H1 (cell line): ENCODE results near the gene IL1RAP. TPM values are rescaled to one million over a fixed set of nuclear protein-coding genes. Genes with fewer than 3 reads are reported as not detected.

Experiments
- CTCF ChIA-PET: fragments of 300-600 bp; sonication (Branson Sonifier 250); formaldehyde crosslinking; loops from one replicate; lab custom pipeline; 2021; ENCODE audit not compliant: partially characterized antibody; lab: Charles Lee
- POLR2A ChIA-PET: fragments of 300-600 bp; sonication (Branson Sonifier 250); formaldehyde crosslinking; loops from one replicate; lab custom pipeline; 2021; ENCODE audit warnings: inconsistent platforms; ENCODE audit not compliant: partially characterized antibody; lab: Charles Lee
- DNase-seq, 2 experiments: peaks; one replicate each; pipeline versions ENCODE4 v3.0.0 to v3.0.0-alpha.2; 2010 to 2022; ENCODE audit warnings: low spot score in 2 of 2, low read depth in 1 of 2, mixed read lengths in 1 of 2
- FAIRE-seq: peaks from 2 replicates; lab custom pipeline; 2011; peaks lifted over from hg19 to GRCh38; lab: Jason Lieb, UNC
- H2AFZ ChIP-seq: 2 replicates; pipeline ENCODE4 v1.8.1; 2012; ENCODE audit warnings: low read length, inconsistent platforms
- H2AK5ac ChIP-seq: 2 replicates; pipeline ENCODE4 v1.6.1; 2013; ENCODE audit warnings: low read depth, low read length
- H2BK120ac ChIP-seq: replicated peaks from 2 replicates; pipeline ENCODE3; 2013; ENCODE audit warnings: low read depth, low read length, inconsistent platforms
- H2BK12ac ChIP-seq: 2 replicates; pipeline ENCODE4 v1.6.1; 2013; ENCODE audit warnings: low read depth, low read length
- H2BK15ac ChIP-seq: 2 replicates; pipeline ENCODE4 v1.6.1; 2013; ENCODE audit warnings: low read length
- H2BK20ac ChIP-seq: 2 replicates; pipeline ENCODE4 v1.6.1; 2013; ENCODE audit warnings: low read length
- H2BK5ac ChIP-seq: 2 replicates; pipeline ENCODE4 v1.6.1; 2013; ENCODE audit warnings: low read depth, low read length
- H3K14ac ChIP-seq: 2 replicates; pipeline ENCODE4 v1.6.1; 2013; ENCODE audit warnings: inconsistent platforms; ENCODE audit not compliant: insufficient read length
- H3K18ac ChIP-seq: 2 replicates; pipeline ENCODE4 v1.6.1; 2013; ENCODE audit warnings: low read length; ENCODE audit errors: extremely low read depth
- H3K23ac ChIP-seq: 2 replicates; pipeline ENCODE4 v1.6.1; 2013; ENCODE audit warnings: inconsistent platforms; ENCODE audit not compliant: insufficient read length
- H3K23me2 ChIP-seq: 2 replicates; pipeline ENCODE4 v1.6.1; 2013; ENCODE audit warnings: low read depth, low read length
- H3K27ac ChIP-seq: 2 replicates; pipeline ENCODE4 v1.6.1; 2011; ENCODE audit warnings: low read depth, low read length, inconsistent platforms
- H3K27me3 ChIP-seq, 4 experiments: replicated peaks in 1 of 4; 1 replicate in 1 of 4; 2 replicates in 3 of 4; pipeline versions ENCODE4 v1.6.1 to v1.8.1; 2011 to 2013; ENCODE audit warnings: low read length in 3 of 4, mild to moderate bottlenecking in 3 of 4, inconsistent platforms in 2 of 4, mixed read lengths in 2 of 4, moderate library complexity in 1 of 4; ENCODE audit not compliant: control insufficient read depth in 3 of 4, insufficient read depth in 3 of 4; ENCODE audit errors: extremely low read depth in 1 of 4
- H3K36me3 ChIP-seq, 4 experiments: 2 replicates each; pipeline versions ENCODE4 v1.6.1 to v1.8.1; 2011 to 2013; ENCODE audit warnings: mild to moderate bottlenecking in 4 of 4, low read length in 3 of 4, moderate library complexity in 2 of 4, control low read depth in 1 of 4, inconsistent platforms in 1 of 4; ENCODE audit not compliant: insufficient read depth in 4 of 4, control insufficient read depth in 2 of 4
- H3K4ac ChIP-seq: replicated peaks from 2 replicates; pipeline ENCODE3; 2013; ENCODE audit warnings: low read length, low read depth, mixed read lengths, inconsistent platforms; ENCODE audit not compliant: insufficient read length
- H3K4me1 ChIP-seq, 4 experiments: replicated peaks in 1 of 4; 1 replicate in 1 of 4; 2 replicates in 3 of 4; pipeline versions ENCODE4 v1.6.1 to v1.8.1; 2011 to 2013; ENCODE audit warnings: low read length in 3 of 4, inconsistent platforms in 2 of 4, mixed read lengths in 1 of 4; ENCODE audit not compliant: insufficient read depth in 4 of 4, control insufficient read depth in 3 of 4
- H3K4me2 ChIP-seq, 2 experiments: 2 replicates each; pipeline versions ENCODE4 v1.6.1 to v1.8.1; 2011 to 2013; ENCODE audit warnings: low read depth in 2 of 2, low read length in 2 of 2, control low read depth in 1 of 2, inconsistent platforms in 1 of 2, mild to moderate bottlenecking in 1 of 2; ENCODE audit not compliant: insufficient read depth in 1 of 2
- H3K4me3 ChIP-seq, 4 experiments: fragments of 200-600, 300-600 bp in 1 of 4; sonication (generic), shearing (Covaris generic), sonication (Bioruptor Twin) in 1 of 4; 2 replicates each; pipeline versions ENCODE4 v1.5.1 to v1.8.1; 2011 to 2016; ENCODE audit warnings: low read length in 4 of 4, low read depth in 3 of 4, control low read depth in 2 of 4, inconsistent platforms in 2 of 4, mild to moderate bottlenecking in 2 of 4, mixed read lengths in 1 of 4, moderate library complexity in 1 of 4; ENCODE audit not compliant: insufficient read depth in 2 of 4; ENCODE audit errors: extremely low read depth in 1 of 4
- H3K56ac ChIP-seq: replicated peaks from 2 replicates; pipeline ENCODE3; 2013; ENCODE audit warnings: low read depth, mild to moderate bottlenecking, mixed read lengths, low read length, inconsistent platforms; ENCODE audit not compliant: insufficient read length
- H3K79me1 ChIP-seq: 2 replicates; pipeline ENCODE4 v1.6.1; 2013; ENCODE audit warnings: low read depth, low read length, control low read depth
- H3K79me2 ChIP-seq, 2 experiments: 2 replicates each; pipeline versions ENCODE4 v1.6.1 to v1.8.1; 2012 to 2013; ENCODE audit warnings: low read length in 2 of 2, mild to moderate bottlenecking in 2 of 2, inconsistent platforms in 1 of 2; ENCODE audit not compliant: insufficient read depth in 2 of 2, control insufficient read depth in 1 of 2
- H3K9ac ChIP-seq, 4 experiments: replicated peaks in 1 of 4; 1 replicate in 1 of 4; 2 replicates in 3 of 4; pipeline versions ENCODE4 v1.6.1 to v1.8.1; 2011 to 2013; ENCODE audit warnings: low read depth in 3 of 4, low read length in 3 of 4, control low read depth in 2 of 4, mild to moderate bottlenecking in 2 of 4, moderate library complexity in 2 of 4, inconsistent platforms in 1 of 4; ENCODE audit errors: extremely low read depth in 1 of 4
- H3K9me3 ChIP-seq, 2 experiments: 2 replicates each; pipeline versions ENCODE4 v1.6.1 to v1.8.1; 2012 to 2013; ENCODE audit warnings: mild to moderate bottlenecking in 2 of 2, moderate library complexity in 2 of 2, control low read depth in 1 of 2, inconsistent platforms in 1 of 2, low read depth in 1 of 2, low read length in 1 of 2, mixed read lengths in 1 of 2; ENCODE audit not compliant: insufficient read depth in 2 of 2
- H4K20me1 ChIP-seq, 2 experiments: replicated peaks in 1 of 2; 2 replicates each; pipeline versions ENCODE3 to v1.8.1; 2011 to 2013; ENCODE audit warnings: inconsistent platforms in 2 of 2, low read length in 2 of 2, mild to moderate bottlenecking in 1 of 2; ENCODE audit not compliant: insufficient read depth in 2 of 2, control insufficient read depth in 1 of 2
- H4K5ac ChIP-seq: 2 replicates; pipeline ENCODE4 v1.6.1; 2013; ENCODE audit warnings: low read length, low read depth, mixed read lengths, inconsistent platforms; ENCODE audit not compliant: insufficient read length
- H4K8ac ChIP-seq: 2 replicates; pipeline ENCODE4 v1.8.0; 2013; ENCODE audit warnings: mild to moderate bottlenecking, moderate library complexity, low read length, inconsistent platforms; ENCODE audit not compliant: insufficient read depth; ENCODE audit errors: extremely low read depth
- H4K91ac ChIP-seq: replicated peaks from 2 replicates; pipeline ENCODE3; 2013; ENCODE audit warnings: low read length, mixed read lengths, inconsistent platforms; ENCODE audit not compliant: insufficient read length
- CEBPB ChIP-seq: IDR thresholded peaks from 2 replicates; pipeline ENCODE4 v1.6.1; 2012; ENCODE audit warnings: low read depth, low read length
- CTBP2 ChIP-seq: IDR thresholded peaks from 2 replicates; pipeline ENCODE4 v1.7.0; 2011; ENCODE audit warnings: borderline replicate concordance, mild to moderate bottlenecking, moderate library complexity, mixed read lengths, low read length; ENCODE audit not compliant: insufficient read depth, insufficient read length
- EGR1 ChIP-seq: IDR thresholded peaks from 2 replicates; pipeline ENCODE4 v1.6.1; 2011; ENCODE audit warnings: low read depth, low read length, borderline replicate concordance
- HDAC6 ChIP-seq: IDR thresholded peaks from one replicate; pipeline ENCODE4 v1.7.1; 2012; ENCODE audit warnings: low read depth, mild to moderate bottlenecking, inconsistent platforms, low read length, moderate library complexity
- POU5F1 ChIP-seq: IDR thresholded peaks from 2 replicates; pipeline ENCODE4 v1.6.1; 2011; ENCODE audit warnings: low read depth, mild to moderate bottlenecking, low read length, moderate library complexity
- RXRA ChIP-seq: IDR thresholded peaks from 2 replicates; pipeline ENCODE4 v1.6.1; 2011; ENCODE audit warnings: low read depth, mild to moderate bottlenecking, low read length, moderate library complexity; ENCODE audit not compliant: insufficient read depth
- SIX5 ChIP-seq: IDR thresholded peaks from 2 replicates; pipeline ENCODE4 v1.6.1; 2011; ENCODE audit warnings: mild to moderate bottlenecking, low read depth, low read length
- WGBS, 2 experiments: shearing (Covaris generic) in 1 of 2; methylation state at CpG; one replicate each; pipeline versions ENCODE4 v1.1.6 to v1.1.7; 2013 to 2015; ENCODE audit warnings: low lambda C conversion rate in 2 of 2, mixed read lengths in 2 of 2, inconsistent platforms in 1 of 2, low coverage in 1 of 2, missing lambda C conversion rate in 1 of 2; ENCODE audit not compliant: insufficient replicate concordance in 2 of 2, insufficient coverage in 1 of 2, insufficient read length in 1 of 2; ENCODE audit errors: extremely low coverage in 1 of 2, missing lambda C conversion rate in 1 of 2; 5-methylcytosine and 5-hydroxymethylcytosine counted together
- polyA plus RNA-seq, 7 experiments: library from polyadenylated mRNA; depleted of rRNA in 3 of 7; stranded (reverse) in 5 of 7; unstranded in 2 of 7; fragments of >200 nt in 5 of 7; fragments of 200-250 nt in 2 of 7; gene quantifications; 1 replicate in 5 of 7; 2 replicates in 1 of 7; 4 replicates in 1 of 7; pipeline versions ENCODE4 v1.2.1 to v1.2.3, GENCODE V29; 2011 to 2013; ENCODE audit warnings: missing spikeins in 2 of 7, mixed read lengths in 2 of 7
- total RNA-seq: library from RNA; stranded (reverse); fragmentation: NEBNext Ultra II Directional; extraction: Animal tissue kit (Norgen Biotek cat#: 25700); gene quantifications from 2 replicates; pipeline ENCODE4 v1.2.1, GENCODE V29; 2021

The IL1RAP gene
- total and polyA plus RNA-seq, 2 of the 8 experiments (the other 6 are each of a cell fraction or from before 2014, with no cell fraction given) = 2.4 to 3.9 TPM

DNA sequence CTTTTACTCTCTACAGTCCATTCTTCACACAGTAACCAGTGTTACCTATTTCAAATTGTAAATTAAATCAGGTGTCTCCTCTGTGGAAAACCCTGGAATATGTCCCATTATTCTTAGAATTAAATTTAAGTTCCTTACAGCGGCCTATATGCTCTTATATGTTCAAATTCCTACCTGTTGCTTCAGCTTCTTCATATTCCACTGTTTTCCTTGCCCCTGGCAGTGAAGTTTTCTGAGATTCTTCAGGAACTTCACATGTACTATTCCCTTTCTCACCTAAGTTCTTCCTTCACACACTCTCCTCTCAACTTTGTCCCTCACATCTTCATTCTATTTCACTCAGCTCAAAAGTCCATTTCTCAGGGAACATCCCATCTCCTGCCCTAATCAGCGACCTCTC is 68.8 kb downstream of the IL1RAP start:
- Histone ChIP-seq H3K18ac (no peak overlapping the region), H2BK12ac (no peak overlapping the region), H3K27ac (no peak overlapping the region), H3K56ac (no peak overlapping the region), H2AK5ac (no peak overlapping the region), H4K5ac (no peak overlapping the region), H2BK5ac (no peak overlapping the region)
- TF ChIP-seq CEBPB (no peak), HDAC6 (no peak), EGR1 (no peak), POU5F1 (no peak), CTBP2 (no peak), SIX5 (no peak), RXRA (no peak)
- TF ChIP-seq, all 59 proteins: peak for 0
- no peaks in the 10 kb centered on the region for H3K79me2 ChIP-seq
- H2BK120ac ChIP-seq = no peak overlapping the region
- 0 out of 4 replicates have a peak, but pooled peaks cover 0 to 2% of the 10 kb centered on the region in 2 experiments for H3K9me3 ChIP-seq
- H4K20me1 ChIP-seq = no peaks in the 10 kb centered on the region
- H2BK20ac ChIP-seq = no peak overlapping the region
- no peak overlapping the region for H4K91ac ChIP-seq
- no peak overlapping the region for H3K4ac ChIP-seq
- peaks cover 0 to 10% (median 1%) of the 10 kb centered on the region in 4 experiments; a peak in 2 of 7 replicates for H3K4me1 ChIP-seq
- no peaks in the 10 kb centered on the region for H3K27me3 ChIP-seq
- FAIRE-seq (no peak), DNase-seq (no peak)
- H3K4me2 ChIP-seq = no peak overlapping the region
- no peaks in the 10 kb centered on the region for H3K36me3 ChIP-seq
- H3K79me1 ChIP-seq = no peaks in the 10 kb centered on the region
- no peak overlapping the region for H3K23ac ChIP-seq
- no peak overlapping the region for H3K4me3 ChIP-seq
- no peak overlapping the region for H3K14ac ChIP-seq
- no peak overlapping the region for H4K8ac ChIP-seq
- no peak overlapping the region for H2AFZ ChIP-seq
- no peak overlapping the region for H3K9ac ChIP-seq
- H2BK15ac ChIP-seq = no peak overlapping the region
- POLR2A ChIA-PET = no interaction called here
- CTCF ChIA-PET = interaction anchor here (0.8 to 1.6 kb wide), 4 partner anchors 11 to 358 kb away, joined by 3 to 4 read pairs (median 4); no protein-coding TSS in a partner anchor
- 88% methylated on average over 2 of the region's 2 CpGs; no CpG with 5 or more reads in 1 of the 2 experiments for WGBS, 2 experiments
- no peaks in the 10 kb centered on the region for H3K23me2 ChIP-seq
